ENCODE data around the gene RBM4. TPM values are rescaled to one million over a fixed set of nuclear protein-coding genes. Genes with fewer than 3 reads are reported as not detected.

RBM4 gene
- total and polyA plus RNA-seq, 2 experiments from 2014 or later, result 146 to 147 TPM

- ATAC-seq (peak; percentile 31), DNase-seq (ENCODE audit: low spot score) (peak; percentile 26)
- peak overlapping the region; percentile 97 for H3K4me3 Mint-ChIP-seq
- H3K27ac Mint-ChIP-seq, result peak overlapping the region; percentile 99
- peaks cover 63% of the 10 kb centered on the region for H3K36me3 Mint-ChIP-seq (ENCODE audit: low read depth)
- peaks cover 38% of the 10 kb centered on the region for H3K36me3 ChIP-seq (ENCODE audit: insufficient read depth)
- peak overlapping the region; percentile 70 for H3K4me2 ChIP-seq
- peaks cover 29% of the 10 kb centered on the region for H3F3A ChIP-seq (replicated peaks; ENCODE audit: low read depth)
- peaks cover 44% of the 10 kb centered on the region for H3K4me1 Mint-ChIP-seq
- no peak overlapping the region for H2AFZ ChIP-seq
- peaks cover 56% of the 10 kb centered on the region for H4K20me1 ChIP-seq (replicated peaks; ENCODE audit: insufficient read depth)
- TF ChIP-seq EZH2phosphoT487 (IDR thresholded peaks at IDR 0.05; ENCODE audit: unreplicated experiment), result no peak
- no peak for TF ChIP-seq POLR2AphosphoS5 (IDR thresholded peaks at IDR 0.05; ENCODE audit: low read depth)
- TF ChIP-seq ZNF331 (CRISPR knock-in tag; IDR thresholded peaks at IDR 0.05; ENCODE audit: low read depth), result no peak
- no peak for TF ChIP-seq ZNF114 (CRISPR knock-in tag; IDR thresholded peaks at IDR 0.05)
- TF ChIP-seq CTCF (conservative IDR thresholded peaks at IDR 0.05; ENCODE audit: low read depth in 2 of 2), result no peak
- TF ChIP-seq JUNB (IDR thresholded peaks at IDR 0.05; ENCODE audit: unreplicated experiment), result no peak
- peak overlapping the region; percentile 90 for H3K27ac ChIP-seq (ENCODE audit: low read depth)
- H3K4me1 ChIP-seq (ENCODE audit: insufficient read depth), result peaks cover 34% of the 10 kb centered on the region
- H3K9me2 ChIP-seq (ENCODE audit: insufficient read depth), result no peaks in the 10 kb centered on the region
- H3K27me3 Mint-ChIP-seq (ENCODE audit: insufficient read depth, low read depth, poor library complexity), result peaks cover 24% of the 10 kb centered on the region
- peaks cover 4% of the 10 kb centered on the region; the same call in 1 of the 3 replicates for H3K9me3 Mint-ChIP-seq
- peak overlapping the region; percentile 43 for H3K4me3 ChIP-seq
- no peaks in the 10 kb centered on the region for H3K27me3 ChIP-seq (ENCODE audit: insufficient read depth)
- peaks cover 89% of the 10 kb centered on the region for H3K79me2 ChIP-seq (replicated peaks; ENCODE audit: insufficient read depth)
Measured at GRCh38 chr11:66637557-66638176, 836 bp upstream of the RBM4 start.

GRCh38 chr11:66639066-66639813 lies 737 bp downstream of the RBM4 start:
- Mint-ChIP-seq H3K4me1 (peaks cover 56% of the 10 kb centered on the region), H3K9me3 (peaks cover 4% of the 10 kb centered on the region; the same call in 1 of the 3 replicates), H3K4me3 (peak overlapping the region; percentile 97), H3K27ac (peak overlapping the region; percentile 100), H3K27me3 (ENCODE audit: insufficient read depth, low read depth, poor library complexity) (peaks cover 26% of the 10 kb centered on the region), H3K36me3 (ENCODE audit: low read depth) (peaks cover 68% of the 10 kb centered on the region)
- H3K36me3 ChIP-seq (ENCODE audit: insufficient read depth), result peaks cover 43% of the 10 kb centered on the region
- H2AFZ ChIP-seq, result no peak overlapping the region
- H3K4me3 ChIP-seq, result peak overlapping the region; percentile 94
- H3K79me2 ChIP-seq (replicated peaks; ENCODE audit: insufficient read depth), result peaks cover 89% of the 10 kb centered on the region
- no peaks in the 10 kb centered on the region for H3K27me3 ChIP-seq (ENCODE audit: insufficient read depth)
- peak overlapping the region; percentile 99 for H3K4me2 ChIP-seq
- H3K4me1 ChIP-seq (ENCODE audit: insufficient read depth), result peaks cover 36% of the 10 kb centered on the region
- peak overlapping the region; percentile 92 for H3K27ac ChIP-seq (ENCODE audit: low read depth)
- peaks cover 58% of the 10 kb centered on the region for H4K20me1 ChIP-seq (replicated peaks; ENCODE audit: insufficient read depth)
- peak; percentile 35 for DNase-seq (ENCODE audit: low spot score)
- H3K9me2 ChIP-seq (ENCODE audit: insufficient read depth), result no peaks in the 10 kb centered on the region
- ATAC-seq, result no peak
- H3F3A ChIP-seq (replicated peaks; ENCODE audit: low read depth), result peaks cover 23% of the 10 kb centered on the region
- TF ChIP-seq ZNF331 (CRISPR knock-in tag; IDR thresholded peaks at IDR 0.05; ENCODE audit: low read depth) (no peak), REST (IDR thresholded peaks at IDR 0.05; ENCODE audit: unreplicated experiment) (no peak), EZH2phosphoT487 (IDR thresholded peaks at IDR 0.05; ENCODE audit: unreplicated experiment) (no peak), NANOG (IDR thresholded peaks at IDR 0.05; ENCODE audit: borderline replicate concordance) (no peak), ZNF114 (CRISPR knock-in tag; IDR thresholded peaks at IDR 0.05) (no peak), POLR2AphosphoS5 (IDR thresholded peaks at IDR 0.05; ENCODE audit: low read depth) (no peak), ETS1 (IDR thresholded peaks at IDR 0.05) (no peak)

Measured in GM23338 (cell line).